Ammon's horn (tissue), 1 donor: ENCODE results near the gene GPC1.
A peak's percentile ranks its signal among the peaks of the same experiment; 100 is the strongest.

Experiments used
- DNase-seq: peaks from one replicate; pipeline ENCODE4 v3.0.0-alpha.2; 2016; ENCODE audit warnings: low spot score

Gene GPC1

GRCh38 chr2:240442891-240443715 lies 7.6 kb downstream of the GPC1 start:
- DNase-seq, result no peak

- DNase-seq, result no peak
These were observed 8.4 kb downstream of the GPC1 start for GRCh38 chr2:240443891-240444301.

- no peak for DNase-seq
These were observed 9.0 kb downstream of the GPC1 start for GRCh38 chr2:240444464-240444863.

- no peak for DNase-seq
These were observed 10.6 kb downstream of the GPC1 start for GRCh38 chr2:240445961-240446663.

GRCh38 chr2:240446664-240447175 lies 11.3 kb downstream of the GPC1 start:
- no peak for DNase-seq

GRCh38 chr2:240447331-240447730 lies 11.9 kb downstream of the GPC1 start:
- DNase-seq, result no peak

- no peak for DNase-seq
These were observed 12.5 kb downstream of the GPC1 start for GRCh38 chr2:240447934-240448333.

GRCh38 chr2:240448387-240449274 lies 13.2 kb downstream of the GPC1 start:
- no peak for DNase-seq

GRCh38 chr2:240449764-240450531 lies 14.5 kb downstream of the GPC1 start:
- no peak for DNase-seq

- no peak for DNase-seq
These were observed 15.2 kb downstream of the GPC1 start for GRCh38 chr2:240450532-240451107.

- DNase-seq, result peak; percentile 62
These were observed 15.7 kb downstream of the GPC1 start for GRCh38 chr2:240451108-240451611.

- no peak for DNase-seq
These were observed 16.5 kb downstream of the GPC1 start for GRCh38 chr2:240451791-240452461.

GRCh38 chr2:240452462-240453256 lies 17.2 kb downstream of the GPC1 start:
- DNase-seq, result peak; percentile 81

GRCh38 chr2:240453461-240454105 lies 18.1 kb downstream of the GPC1 start:
- no peak for DNase-seq

GRCh38 chr2:240454106-240454901 lies 18.8 kb downstream of the GPC1 start:
- no peak for DNase-seq

GRCh38 chr2:240455272-240455646 lies 19.8 kb downstream of the GPC1 start:
- DNase-seq, result no peak

GRCh38 chr2:240455647-240456446 lies 20.4 kb downstream of the GPC1 start:
- no peak for DNase-seq
